ENCODE data around the gene PCDHB15.
"Not testable (repeated sequence)": the region's sequence is repeated elsewhere in the genome, so short reads cannot be mapped to it uniquely, and the experiment has no call there.

PCDHB15 gene

DNA sequence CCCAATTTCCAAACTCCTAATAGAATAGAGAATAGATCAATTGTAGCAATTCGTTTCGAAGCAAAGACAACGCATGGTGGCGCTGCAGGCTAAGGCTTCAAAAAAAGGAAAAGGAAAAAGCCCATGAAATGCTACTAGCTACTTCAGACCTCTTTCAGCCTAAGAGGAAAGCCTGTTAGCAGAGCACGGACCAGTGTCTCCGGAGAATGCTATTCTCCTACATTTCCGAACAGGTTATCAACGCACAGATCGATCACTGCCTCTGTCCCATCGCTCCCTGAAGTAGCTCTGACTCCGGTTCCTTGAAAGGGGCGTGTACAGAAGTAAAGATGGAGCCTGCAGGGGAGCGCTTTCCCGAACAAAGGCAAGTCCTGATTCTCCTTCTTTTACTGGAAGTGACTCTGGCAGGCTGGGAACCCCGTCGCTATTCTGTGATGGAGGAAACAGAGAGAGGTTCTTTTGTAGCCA is at the start of gene PCDHB15:
TSS of gene PCDHB15 (plus strand) at position 146 of the 468 bp plus-strand sequence. CDS start at position 330, 184 bp downstream.
- no peaks in the 10 kb centered on the region for H3K36me3 Mint-ChIP-seq
- H3K4me3 Mint-ChIP-seq = peak within 1 kb of the TSS; percentile 23
- ATAC-seq (no peak), DNase-seq (ENCODE audit: low spot score in 2 of 2) (no peak)
- H3K27ac Mint-ChIP-seq = no peak within 1 kb of the TSS
- peaks cover 4% of the 10 kb centered on the region for H3K4me1 Mint-ChIP-seq
- peaks cover 33% of the 10 kb centered on the region for H3K9me3 Mint-ChIP-seq

DNA sequence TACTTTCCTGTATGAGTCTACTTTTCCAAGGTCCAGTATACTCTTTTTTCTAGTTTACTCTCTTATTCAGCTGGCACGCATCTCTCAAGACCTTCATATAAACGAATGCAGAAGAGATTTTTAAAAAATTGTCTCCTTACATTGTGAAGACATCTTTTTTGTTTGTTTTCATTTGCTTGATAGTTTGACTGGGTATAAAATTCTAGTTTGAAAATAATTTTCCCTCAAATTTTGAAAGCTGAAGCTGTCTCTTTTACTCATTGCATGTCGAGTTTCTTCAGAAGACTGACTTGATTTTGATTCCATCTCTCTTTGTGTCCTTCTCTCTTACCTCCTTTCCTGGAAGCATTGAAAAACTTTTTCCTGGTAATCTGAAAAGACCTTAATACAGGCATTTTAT is 48.8 kb upstream of the PCDHB15 start:
- DNase-seq (ENCODE audit: low spot score in 2 of 2) (no peak), ATAC-seq (no peak)
- Mint-ChIP-seq H3K9me3 (peaks cover 14% of the 10 kb centered on the region), H3K4me3 (no peak overlapping the region), H3K36me3 (no peaks in the 10 kb centered on the region), H3K4me1 (no peaks in the 10 kb centered on the region), H3K27ac (no peak overlapping the region)

- no peaks in the 10 kb centered on the region for H3K36me3 Mint-ChIP-seq
- H3K4me1 Mint-ChIP-seq = no peaks in the 10 kb centered on the region
- H3K9me3 Mint-ChIP-seq = peaks cover 14% of the 10 kb centered on the region
- no peak within 1 kb of the TSS for H3K4me3 Mint-ChIP-seq
- H3K27ac Mint-ChIP-seq = no peak within 1 kb of the TSS
- DNase-seq (ENCODE audit: low spot score in 2 of 2) = no peak
- ATAC-seq = no peak
Observed at GRCh38 chr5:141199359-141200235, 45.6 kb upstream of the PCDHB15 start, which contains the start of gene PCDHB11. Gene PCDHB11, plus strand, starts transcription at chr5:141199627. Its CDS starts 148 bp downstream, at chr5:141199775.

GRCh38 chr5:141201126-141201525 is 44.1 kb upstream of the PCDHB15 start:
- H3K36me3 Mint-ChIP-seq; ATAC-seq; H3K27ac Mint-ChIP-seq; DNase-seq (ENCODE audit: low spot score in 2 of 2); H3K4me1 Mint-ChIP-seq; H3K4me3 Mint-ChIP-seq: not testable (repeated sequence)
- peaks cover 11% of the 10 kb centered on the region for H3K9me3 Mint-ChIP-seq

DNA sequence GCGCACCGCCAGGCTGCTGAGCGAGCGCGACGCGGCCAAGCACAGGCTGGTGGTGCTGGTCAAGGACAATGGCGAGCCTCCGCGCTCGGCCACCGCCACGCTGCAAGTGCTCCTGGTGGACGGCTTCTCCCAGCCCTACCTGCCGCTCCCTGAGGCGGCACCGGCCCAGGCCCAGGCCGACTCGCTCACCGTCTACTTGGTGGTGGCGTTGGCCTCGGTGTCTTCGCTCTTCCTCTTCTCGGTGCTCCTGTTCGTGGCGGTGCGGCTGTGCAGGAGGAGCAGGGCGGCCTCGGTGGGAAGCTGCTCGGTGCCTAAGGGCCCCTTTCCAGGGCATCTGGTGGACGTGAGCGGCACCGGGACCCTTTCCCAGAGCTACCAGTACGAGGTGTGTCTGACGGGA is 43.5 kb upstream of the PCDHB15 start:
- not testable (repeated sequence) for H3K4me3 Mint-ChIP-seq; H3K9me3 Mint-ChIP-seq; DNase-seq (ENCODE audit: low spot score in 2 of 2); ATAC-seq; H3K4me1 Mint-ChIP-seq; H3K36me3 Mint-ChIP-seq; H3K27ac Mint-ChIP-seq

DNA sequence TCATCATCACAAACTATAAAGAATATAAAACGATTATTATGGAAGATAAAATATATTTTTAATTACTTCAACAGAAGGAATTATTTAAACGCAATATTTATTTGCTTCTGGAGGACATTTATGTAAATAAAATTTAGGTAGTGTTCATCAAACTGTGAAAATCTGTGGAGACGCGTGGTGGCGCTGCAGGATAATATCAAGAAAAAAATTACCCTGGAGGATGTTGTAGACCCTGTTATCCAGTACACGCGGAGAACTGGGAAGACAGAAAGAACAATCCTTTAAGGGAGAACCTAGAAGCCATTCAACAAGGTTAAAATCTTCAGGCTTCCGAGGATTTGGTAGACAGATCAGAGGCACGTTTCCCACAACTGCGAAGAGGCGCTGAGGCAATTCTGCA is 36.7 kb upstream of the PCDHB15 start, which contains the start of gene PCDHB12:
TSS of gene PCDHB12 (plus strand) at position 242 of the 400 bp plus-strand sequence. CDS start 189 bp downstream, outside the sequence.
- H3K9me3 Mint-ChIP-seq = no peaks in the 10 kb centered on the region
- ATAC-seq (no peak), DNase-seq (ENCODE audit: low spot score in 2 of 2) (no peak)
- no peaks in the 10 kb centered on the region for H3K4me1 Mint-ChIP-seq
- no peak within 1 kb of the TSS for H3K27ac Mint-ChIP-seq
- H3K4me3 Mint-ChIP-seq = no peak within 1 kb of the TSS
- H3K36me3 Mint-ChIP-seq = no peaks in the 10 kb centered on the region

- ATAC-seq, H3K27ac Mint-ChIP-seq, H3K4me1 Mint-ChIP-seq: not testable (repeated sequence)
Observed at GRCh38 chr5:141210281-141210680, 34.9 kb upstream of the PCDHB15 start.

GRCh38 chr5:141210849-141211248 is 34.3 kb upstream of the PCDHB15 start:
- not testable (repeated sequence) for H3K4me3 Mint-ChIP-seq; H3K36me3 Mint-ChIP-seq; H3K4me1 Mint-ChIP-seq; ATAC-seq; H3K27ac Mint-ChIP-seq; H3K9me3 Mint-ChIP-seq; DNase-seq (ENCODE audit: low spot score in 2 of 2)

More at GRCh38 chr5:141210281-141210680, 34.9 kb upstream of the PCDHB15 start:
- not testable (repeated sequence) for H3K36me3 Mint-ChIP-seq; DNase-seq (ENCODE audit: low spot score in 2 of 2); H3K4me3 Mint-ChIP-seq; H3K9me3 Mint-ChIP-seq

GRCh38 chr5:141213656-141214339 is 31.4 kb upstream of the PCDHB15 start, which contains the start of gene PCDHB13:
Gene PCDHB13, plus strand, starts transcription at chr5:141213919. Its CDS starts 205 bp downstream, at chr5:141214124.
- not testable (repeated sequence) for H3K4me3 Mint-ChIP-seq; H3K27ac Mint-ChIP-seq; ATAC-seq; DNase-seq (ENCODE audit: low spot score in 2 of 2); H3K4me1 Mint-ChIP-seq; H3K36me3 Mint-ChIP-seq; H3K9me3 Mint-ChIP-seq

GRCh38 chr5:141214583-141214982 is 30.6 kb upstream of the PCDHB15 start:
- H3K4me3 Mint-ChIP-seq; H3K36me3 Mint-ChIP-seq; H3K4me1 Mint-ChIP-seq; H3K9me3 Mint-ChIP-seq; ATAC-seq; H3K27ac Mint-ChIP-seq; DNase-seq (ENCODE audit: low spot score in 2 of 2): not testable (repeated sequence)

- ATAC-seq; H3K4me1 Mint-ChIP-seq; H3K9me3 Mint-ChIP-seq; DNase-seq (ENCODE audit: low spot score in 2 of 2); H3K4me3 Mint-ChIP-seq; H3K27ac Mint-ChIP-seq; H3K36me3 Mint-ChIP-seq: not testable (repeated sequence)
Observed at GRCh38 chr5:141215504-141215903, 29.7 kb upstream of the PCDHB15 start.

GRCh38 chr5:141216035-141216434 is 29.2 kb upstream of the PCDHB15 start:
- H3K27ac Mint-ChIP-seq; H3K4me3 Mint-ChIP-seq; ATAC-seq; H3K36me3 Mint-ChIP-seq; H3K4me1 Mint-ChIP-seq; DNase-seq (ENCODE audit: low spot score in 2 of 2); H3K9me3 Mint-ChIP-seq: not testable (repeated sequence)

DNA sequence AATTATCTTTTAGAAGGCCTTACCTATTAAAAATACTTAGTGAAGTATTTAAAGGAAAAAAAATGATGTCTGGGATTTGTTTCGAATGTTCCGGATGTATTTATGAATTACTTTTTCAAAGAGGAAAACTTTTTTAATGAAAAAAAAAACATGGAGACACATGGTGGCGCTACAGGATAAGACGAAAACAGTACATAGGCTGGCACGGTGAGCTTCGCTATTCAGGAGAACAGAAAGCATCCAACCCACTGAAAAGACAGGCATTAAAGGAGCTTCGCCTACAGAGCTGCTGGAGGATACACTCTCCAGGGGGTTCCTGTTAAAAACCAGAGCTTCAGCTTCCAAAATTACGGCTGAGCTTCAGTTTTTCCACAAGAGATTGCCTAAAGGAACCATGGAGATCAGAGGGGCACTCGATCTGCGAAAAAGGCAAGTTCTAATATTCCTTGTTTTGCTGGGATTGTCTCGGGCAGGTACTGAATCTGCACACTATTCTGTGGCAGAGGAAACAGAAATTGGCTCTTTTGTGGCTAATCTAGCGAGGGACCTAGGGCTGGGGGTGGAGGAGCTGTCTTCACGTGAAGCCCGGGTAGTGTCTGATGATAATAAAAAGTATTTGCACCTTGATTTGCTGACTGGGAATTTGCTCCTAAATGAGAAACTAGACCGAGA is 21.9 kb upstream of the PCDHB15 start, which contains the start of gene PCDHB14:
TSS of gene PCDHB14 (plus strand) at position 232 of the 672 bp plus-strand sequence. CDS start at position 395, 163 bp downstream.
- DNase-seq (ENCODE audit: low spot score in 2 of 2) = no peak
- no peak within 1 kb of the TSS for H3K27ac Mint-ChIP-seq
- no peak within 1 kb of the TSS for H3K4me3 Mint-ChIP-seq
- ATAC-seq = no peak
- H3K9me3 Mint-ChIP-seq = peaks cover 2% of the 10 kb centered on the region
- no peaks in the 10 kb centered on the region for H3K36me3 Mint-ChIP-seq
- H3K4me1 Mint-ChIP-seq = no peaks in the 10 kb centered on the region

DNA sequence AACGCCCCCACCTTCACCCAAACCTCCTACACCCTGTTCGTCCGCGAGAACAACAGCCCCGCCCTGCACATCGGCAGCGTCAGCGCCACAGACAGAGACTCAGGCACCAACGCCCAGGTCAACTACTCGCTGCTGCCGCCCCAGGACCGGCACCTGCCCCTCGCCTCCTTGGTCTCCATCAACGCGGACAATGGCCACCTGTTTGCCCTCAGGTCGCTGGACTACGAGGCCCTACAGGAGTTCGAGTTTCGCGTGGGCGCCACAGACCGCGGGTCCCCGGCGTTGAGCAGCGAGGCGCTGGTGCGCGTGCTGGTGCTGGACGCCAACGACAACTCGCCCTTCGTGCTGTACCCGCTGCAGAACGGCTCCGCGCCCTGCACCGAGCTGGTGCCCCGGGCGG is 20.4 kb upstream of the PCDHB15 start:
- not testable (repeated sequence) for H3K9me3 Mint-ChIP-seq; H3K36me3 Mint-ChIP-seq; DNase-seq (ENCODE audit: low spot score in 2 of 2); H3K4me3 Mint-ChIP-seq; H3K27ac Mint-ChIP-seq; ATAC-seq; H3K4me1 Mint-ChIP-seq

DNA sequence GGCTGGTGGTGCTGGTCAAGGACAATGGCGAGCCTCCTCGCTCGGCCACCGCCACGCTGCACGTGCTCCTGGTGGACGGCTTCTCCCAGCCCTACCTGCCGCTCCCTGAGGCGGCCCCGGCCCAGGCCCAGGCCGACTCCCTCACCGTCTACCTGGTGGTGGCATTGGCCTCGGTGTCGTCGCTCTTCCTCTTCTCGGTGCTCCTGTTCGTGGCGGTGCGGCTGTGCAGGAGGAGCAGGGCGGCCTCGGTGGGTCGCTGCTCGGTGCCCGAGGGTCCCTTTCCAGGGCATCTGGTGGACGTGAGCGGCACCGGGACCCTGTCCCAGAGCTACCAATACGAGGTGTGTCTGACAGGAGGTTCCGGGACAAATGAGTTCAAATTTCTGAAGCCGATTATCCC is 19.8 kb upstream of the PCDHB15 start:
- DNase-seq (ENCODE audit: low spot score in 2 of 2); H3K4me3 Mint-ChIP-seq; H3K4me1 Mint-ChIP-seq; H3K27ac Mint-ChIP-seq; H3K36me3 Mint-ChIP-seq; H3K9me3 Mint-ChIP-seq; ATAC-seq: not testable (repeated sequence)

Data from stimulated activated effector memory CD8-positive, alpha-beta T cell treated with anti-CD3 and anti-CD28 coated beads, Interleukin-12 subunit alpha, Interleukin-12 subunit beta, amount 100 ng/mL, for 72 hours (primary cell).